Pulmonary artery endothelial cell (primary cell): ENCODE data around the gene TNFRSF4. TPM values are rescaled to one million over a fixed set of nuclear protein-coding genes. Genes with fewer than 3 reads are reported as not detected.
"Not testable (repeated sequence)": the region's sequence is repeated elsewhere in the genome, so short reads cannot be mapped to it uniquely, and the experiment has no call there.

Source experiments
- DNase-seq: peaks from one replicate; pipeline ENCODE4 v3.0.0-alpha.2; 2011; ENCODE audit warnings: low read depth, low spot score
- total RNA-seq: library from RNA; depleted of rRNA; stranded (reverse); fragments of >200 nt; gene quantifications from 2 replicates; pipeline ENCODE4 v1.2.3, GENCODE V29; 2014

The TNFRSF4 gene
- total RNA-seq, 1 donor from 2014 or later = 0.79 TPM

DNA sequence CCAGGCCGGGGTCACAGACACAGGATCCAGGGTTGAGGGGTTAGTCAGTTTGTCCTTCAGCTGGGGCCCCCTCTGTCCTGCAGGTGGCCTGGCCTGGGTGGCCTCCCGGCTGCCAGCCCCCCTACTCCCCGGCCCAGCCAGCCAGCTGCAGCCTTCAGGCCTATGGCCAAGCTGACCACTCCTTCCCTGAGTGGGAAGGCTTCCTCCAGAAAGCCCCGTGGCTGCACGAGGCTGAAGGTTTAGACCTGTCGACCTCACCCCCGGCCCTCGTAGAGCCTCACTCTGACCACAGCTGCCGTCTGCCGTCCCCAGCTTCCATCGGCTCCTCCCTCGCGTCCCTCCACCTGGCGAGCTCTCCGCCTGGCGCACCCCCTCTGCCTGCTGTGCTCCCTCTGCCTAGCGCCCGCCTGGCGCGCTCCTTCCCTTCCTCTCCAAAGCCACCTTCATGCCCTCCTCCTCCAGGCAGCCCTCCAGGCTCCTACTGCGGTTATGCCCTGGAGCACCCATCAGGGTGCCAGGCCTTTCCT is 30.7 kb downstream of the TNFRSF4 start:
- no peak for DNase-seq

DNA sequence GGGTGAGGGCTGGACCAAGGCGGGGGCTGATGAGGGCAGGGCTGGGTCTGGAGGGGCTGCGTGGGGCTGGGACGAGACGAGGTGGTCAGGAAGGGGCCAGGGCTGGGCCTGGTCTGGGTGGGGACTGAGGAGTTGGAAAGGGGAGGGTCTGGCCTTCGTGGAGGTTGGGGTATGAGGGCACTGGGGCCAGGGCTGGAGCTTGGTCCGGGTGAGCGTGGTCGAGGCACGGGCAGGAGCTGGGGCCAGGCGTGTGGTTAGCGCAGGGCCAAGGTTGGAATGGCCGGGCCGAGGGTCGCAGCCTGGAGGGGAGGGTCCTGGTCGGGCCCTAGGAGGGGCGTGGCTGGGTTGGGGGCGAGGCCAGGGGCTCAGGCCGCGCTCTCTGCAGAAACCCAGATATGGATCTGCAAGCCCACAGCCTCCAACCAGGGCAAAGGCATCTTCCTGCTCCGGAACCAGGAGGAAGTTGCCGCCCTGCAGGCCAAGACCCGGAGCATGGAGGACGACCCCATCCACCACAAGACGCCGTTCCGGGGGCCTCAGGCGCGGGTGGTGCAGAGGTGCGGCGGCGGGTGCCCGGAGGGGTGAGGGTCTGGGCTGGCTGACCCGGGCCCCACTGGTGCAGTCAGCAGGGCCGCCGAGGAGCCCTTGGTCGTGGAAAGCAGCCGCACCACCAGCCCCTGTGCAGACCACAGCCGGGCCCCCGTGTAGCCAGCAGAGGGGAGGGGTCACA is 31.3 kb downstream of the TNFRSF4 start:
- DNase-seq = no peak

DNA sequence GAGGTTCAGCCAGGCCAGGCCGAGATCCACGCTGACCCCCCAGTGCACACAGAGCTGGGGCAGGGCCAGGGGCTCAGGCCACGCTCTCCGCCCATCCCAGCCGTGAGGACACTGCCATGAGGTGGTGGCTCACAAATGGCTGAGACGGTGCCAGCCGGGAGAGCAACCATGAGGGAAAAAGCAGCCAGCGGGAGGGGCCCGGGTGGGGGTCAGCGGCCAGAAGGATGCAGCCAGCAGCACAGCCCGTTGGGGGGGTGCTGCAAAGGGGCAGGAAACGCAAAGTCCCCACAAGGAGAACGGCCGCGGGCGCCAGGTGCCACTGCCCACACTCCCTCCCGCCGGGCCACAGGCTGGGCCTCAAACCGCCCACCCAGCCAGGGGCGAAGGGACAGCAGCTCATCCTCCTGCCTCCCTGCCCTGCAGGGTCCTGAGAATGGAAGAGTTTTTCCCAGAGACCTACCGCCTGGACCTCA is 32.0 kb downstream of the TNFRSF4 start:
- DNase-seq = no peak

DNA sequence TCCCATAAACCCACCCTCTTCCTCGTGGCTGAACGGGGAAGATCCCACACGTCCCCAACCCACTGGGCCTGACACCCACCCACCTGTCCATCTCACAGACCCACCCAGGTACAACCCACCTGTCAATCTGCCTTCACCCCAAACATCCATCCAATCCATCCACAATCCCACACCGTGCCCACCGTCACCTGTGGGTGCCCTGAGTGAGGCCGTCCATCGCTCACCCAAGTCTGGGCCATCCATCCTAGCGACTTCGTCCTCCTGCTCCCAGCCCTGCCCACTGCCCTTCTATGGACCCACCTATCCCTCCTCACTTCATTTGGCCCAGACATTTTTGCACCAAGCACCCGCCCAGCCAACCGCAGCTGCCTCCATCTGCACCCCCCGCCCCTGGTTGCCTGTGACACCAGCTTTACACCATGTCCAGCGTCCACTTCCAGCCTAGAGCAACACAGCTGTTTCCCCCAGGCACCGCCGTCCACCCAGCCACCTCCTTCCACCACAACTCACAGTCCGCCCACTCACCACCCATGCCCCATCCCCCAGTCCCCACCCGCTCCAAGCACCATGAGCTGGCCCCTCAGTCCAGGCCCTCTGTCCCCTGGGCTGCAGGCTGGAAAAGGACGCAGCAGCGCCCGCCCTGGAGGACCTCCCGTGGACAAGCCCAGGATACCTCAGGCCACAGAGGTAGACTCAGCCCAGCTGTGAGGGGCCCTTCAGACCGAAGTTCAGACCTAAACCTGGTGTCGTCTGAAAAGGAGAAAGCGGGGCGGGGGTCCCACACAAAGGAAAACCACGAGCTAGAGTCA is 32.6 kb downstream of the TNFRSF4 start:
- no peak for DNase-seq

DNA sequence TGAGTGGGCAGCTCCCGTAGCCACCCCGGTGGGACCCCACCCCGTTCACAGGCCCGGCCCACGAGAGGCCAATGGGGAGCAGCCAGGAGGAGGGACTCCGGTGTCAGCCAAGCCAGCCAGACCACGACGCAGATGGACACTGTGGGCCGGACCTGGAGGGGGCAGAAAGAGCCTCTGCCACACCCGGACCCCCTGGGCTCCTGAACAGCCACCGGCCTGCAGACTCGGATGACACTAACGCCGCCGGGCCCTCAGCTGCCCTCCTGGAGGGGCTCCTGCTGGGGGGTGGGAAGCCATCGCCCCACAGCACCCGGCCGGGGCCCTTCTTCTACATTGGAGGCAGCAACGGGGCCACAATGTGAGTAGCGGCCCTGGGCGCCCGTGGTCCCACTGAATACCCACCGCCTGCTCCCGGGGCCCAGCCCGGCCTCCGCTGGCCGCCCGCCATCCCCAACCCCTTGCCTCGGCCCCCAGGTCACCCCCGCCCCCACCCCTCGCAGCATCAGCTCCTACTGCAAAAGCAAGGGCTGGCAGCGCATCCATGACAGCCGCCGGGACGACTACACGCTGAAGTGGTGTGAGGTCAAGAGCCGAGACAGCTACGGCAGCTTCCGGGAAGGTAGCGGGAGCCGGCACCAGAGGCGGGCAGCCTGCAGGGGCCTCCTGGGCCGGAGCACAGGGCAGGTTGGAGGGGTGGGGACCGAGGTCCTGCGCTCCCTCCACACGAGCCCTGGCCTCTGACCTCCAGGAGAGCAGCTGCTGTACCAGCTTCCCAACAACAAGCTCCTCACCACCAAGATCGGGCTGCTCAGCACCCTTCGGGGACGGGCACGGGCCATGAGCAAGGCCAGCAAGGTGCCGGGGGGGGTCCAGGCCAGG is 33.7 kb downstream of the TNFRSF4 start:
- DNase-seq = no peak

GRCh38 chr1:1179346-1179982 is 34.5 kb downstream of the TNFRSF4 start:
- DNase-seq = no peak

DNA sequence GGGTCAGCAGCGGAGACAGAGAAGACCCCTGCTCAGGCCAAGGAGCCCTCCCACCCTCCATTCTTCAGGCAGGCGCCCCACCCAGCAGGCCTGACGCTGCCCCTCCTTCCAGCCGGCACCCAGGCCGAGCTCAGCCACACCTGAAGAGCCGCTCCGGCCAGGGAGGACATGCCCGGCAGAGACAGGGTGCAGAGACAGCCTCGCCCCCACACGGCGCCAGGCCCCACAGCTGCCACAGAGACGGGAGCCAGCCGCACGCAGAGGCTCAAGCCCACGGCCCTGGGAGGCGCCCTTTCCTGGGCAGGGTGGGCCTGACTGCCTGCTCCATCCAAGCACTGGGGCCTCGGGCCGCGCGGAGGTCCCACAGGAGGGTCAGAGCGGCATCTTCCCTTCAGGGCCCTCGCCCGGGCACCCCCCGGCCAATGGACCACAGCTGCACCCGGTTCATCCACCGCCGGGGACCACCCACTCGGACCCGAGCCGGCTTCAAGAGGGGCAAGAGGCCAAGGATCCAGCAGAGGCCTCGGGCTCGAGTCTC is 35.1 kb downstream of the TNFRSF4 start:
- DNase-seq = no peak

DNA sequence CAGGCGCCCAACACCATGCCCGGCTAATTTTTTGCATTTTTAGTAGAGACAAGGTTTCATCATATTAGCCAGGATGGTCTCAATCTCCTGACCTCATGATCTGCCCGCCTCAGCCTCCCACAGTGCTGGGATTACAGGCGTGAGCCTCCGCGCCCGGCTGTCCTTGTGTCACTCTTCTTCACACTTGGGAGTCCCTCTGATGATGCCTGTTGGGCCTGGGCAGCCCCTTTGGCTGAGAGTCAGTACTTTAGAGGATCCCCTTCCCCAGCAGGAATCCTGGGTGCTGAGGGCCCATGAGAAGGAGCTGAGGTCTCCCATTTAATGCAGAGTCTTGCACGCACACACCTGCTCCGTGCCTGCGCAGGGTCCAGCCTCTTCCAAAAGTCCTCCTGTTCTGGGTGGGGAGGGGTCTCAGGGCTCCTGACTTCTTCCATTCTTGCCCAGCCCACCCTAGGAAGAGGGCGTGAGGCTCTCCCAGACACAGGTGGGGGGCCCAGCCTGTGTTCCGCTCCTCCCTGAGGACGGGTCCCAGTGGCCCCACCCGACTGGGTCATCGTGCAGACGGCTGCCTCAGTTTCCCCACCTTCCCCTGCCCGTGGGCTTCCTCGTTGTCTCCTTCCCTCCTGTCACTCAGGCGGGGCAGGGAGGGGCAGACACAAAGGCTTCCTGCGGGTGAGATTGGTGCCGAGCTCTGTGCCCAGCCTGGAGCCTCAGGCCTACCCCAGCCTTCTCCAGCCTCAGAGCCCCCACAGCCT is 36.3 kb downstream of the TNFRSF4 start:
- DNase-seq = no peak

GRCh38 chr1:1176931-1177330 is 37.0 kb downstream of the TNFRSF4 start:
- DNase-seq = no peak

DNA sequence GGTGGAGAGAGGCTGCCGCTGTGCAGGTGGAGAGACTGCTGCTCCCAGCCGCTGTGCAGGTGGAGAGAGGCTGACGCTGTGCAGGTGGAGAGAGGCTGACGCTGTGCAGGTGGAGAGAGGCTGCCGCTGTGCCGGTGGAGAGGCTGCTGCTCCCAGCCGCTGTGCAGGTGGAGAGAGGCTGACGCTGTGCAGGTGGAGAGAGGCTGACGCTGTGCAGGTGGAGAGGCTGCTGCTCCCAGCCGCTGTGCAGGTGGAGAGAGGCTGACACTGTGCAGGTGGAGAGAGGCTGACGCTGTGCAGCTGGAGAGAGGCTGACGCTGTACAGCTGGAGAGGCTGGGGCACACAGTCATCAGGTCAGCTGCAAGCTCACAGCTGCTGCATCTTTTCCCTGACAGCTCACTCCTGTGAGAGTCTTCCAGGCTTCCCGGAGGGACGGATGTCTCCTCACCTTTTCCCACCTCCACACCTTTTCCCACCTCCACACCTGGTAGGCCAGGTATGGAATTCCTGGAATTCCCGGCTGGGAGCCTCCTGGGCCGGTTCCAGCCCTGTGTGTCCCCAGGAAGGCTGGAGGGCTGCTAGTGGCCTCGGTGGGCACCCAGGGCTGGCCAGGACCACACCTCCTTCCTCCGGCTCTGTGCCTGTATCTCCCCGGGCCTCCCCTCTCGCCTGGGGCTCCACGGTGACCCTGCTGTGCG is 37.7 kb downstream of the TNFRSF4 start:
- DNase-seq = not testable (repeated sequence)

- DNase-seq = no peak
Observed at GRCh38 chr1:1175221-1176062, 38.5 kb downstream of the TNFRSF4 start.

DNA sequence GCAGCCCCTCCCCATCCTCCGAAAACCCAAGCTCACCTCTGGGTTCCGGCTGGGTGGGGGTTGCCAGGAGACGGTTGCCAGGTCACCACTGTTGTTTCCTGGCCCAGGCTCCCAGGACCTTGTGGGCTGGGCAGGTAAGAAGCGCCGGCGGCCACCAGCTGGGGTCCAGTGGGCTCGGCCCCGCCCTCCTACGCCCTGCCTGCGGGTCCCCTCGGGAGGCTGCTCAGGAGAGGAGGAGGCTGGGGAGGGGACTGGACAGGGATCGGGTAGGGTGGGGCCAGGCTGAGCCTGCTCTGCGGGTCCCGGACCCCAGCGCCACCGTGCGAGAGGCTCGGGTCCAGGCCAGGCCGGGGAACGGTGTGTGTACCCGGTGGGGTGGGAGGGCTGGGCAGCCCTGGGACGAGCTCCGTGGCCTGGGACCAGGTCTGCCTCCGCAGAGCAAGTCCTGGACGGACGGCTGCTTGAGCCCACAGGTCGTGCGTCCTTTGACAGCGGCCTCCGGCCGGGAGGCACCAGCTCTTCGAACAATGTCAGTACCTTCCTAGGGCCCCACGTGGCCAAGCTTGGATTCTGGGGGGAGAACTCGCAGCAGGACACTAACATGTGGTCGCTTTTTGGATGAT is 40.0 kb downstream of the TNFRSF4 start, which contains the start of gene TTLL10:
Gene TTLL10, plus strand, starts transcription at position 88 of the 623 bp plus-strand sequence. CDS start 5,336 bp downstream, outside the sequence.
- no peak for DNase-seq

DNA sequence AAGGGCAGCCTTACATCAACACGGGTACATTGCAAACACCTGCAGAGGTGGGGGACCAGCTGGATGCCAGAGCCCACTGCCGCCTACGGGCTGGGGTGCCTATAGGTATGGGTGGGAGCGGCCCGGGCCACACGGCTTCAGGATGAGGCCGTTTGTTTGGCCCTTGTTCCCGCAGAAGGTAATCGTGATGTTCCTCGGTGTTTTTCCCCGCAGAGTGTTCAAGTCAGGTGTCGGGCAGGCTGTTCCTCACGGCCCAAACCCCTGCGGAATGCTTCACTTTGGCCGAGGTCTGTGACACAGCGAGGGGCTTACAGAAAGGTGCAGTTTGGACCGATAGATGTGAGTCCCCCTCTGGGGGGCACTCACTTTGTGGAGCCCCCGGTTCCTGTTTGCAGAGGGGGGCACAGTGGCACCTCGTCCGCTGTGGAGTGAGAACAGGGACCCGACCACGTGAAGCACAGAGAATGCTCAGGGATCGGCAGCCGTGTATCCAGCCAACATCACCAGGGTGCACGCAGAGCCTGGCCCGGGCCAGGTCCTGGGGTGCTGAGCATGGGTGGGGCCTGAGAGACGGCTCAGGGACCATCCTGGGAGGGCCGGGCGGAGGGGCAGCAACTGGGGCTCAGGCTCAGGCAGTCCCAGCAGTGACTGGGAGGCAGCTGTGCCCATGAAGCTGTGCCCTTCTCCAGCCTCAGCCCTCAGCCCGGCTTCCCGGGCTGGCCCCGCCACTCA is 40.7 kb downstream of the TNFRSF4 start:
- DNase-seq = no peak

- DNase-seq = no peak
Observed at GRCh38 chr1:1171546-1172340, 42.2 kb downstream of the TNFRSF4 start.

DNA sequence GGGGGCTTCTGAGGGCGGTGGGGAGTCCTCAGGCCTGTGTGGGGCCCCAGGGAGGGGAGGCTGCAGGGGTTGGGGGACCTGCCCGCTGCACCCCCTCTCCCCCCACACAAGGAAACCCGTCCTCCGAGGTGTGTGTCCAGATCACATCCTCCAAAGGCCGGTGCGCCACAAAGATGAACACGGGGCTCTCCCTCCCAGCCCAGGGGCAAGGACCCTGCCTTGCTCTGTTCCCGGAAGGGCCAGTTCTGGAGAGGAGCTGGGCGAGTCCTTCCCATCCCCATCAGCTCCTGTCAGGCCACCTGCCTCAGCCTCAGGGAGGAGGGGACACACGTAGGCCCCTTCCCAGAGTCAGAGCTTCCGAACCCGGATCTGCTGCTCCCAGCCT is 42.8 kb downstream of the TNFRSF4 start:
- DNase-seq = no peak
